ENCODE measurements around the gene MMP24OS. TPM values are rescaled to one million over a fixed set of nuclear protein-coding genes. Genes with fewer than 3 reads are reported as not detected.

MMP24OS gene
- total RNA-seq (1 to 10 TPM; 5.2 to 5.4 TPM), polyA plus RNA-seq (10 to 100 TPM; 15.2 to 16.0 TPM)

DNA sequence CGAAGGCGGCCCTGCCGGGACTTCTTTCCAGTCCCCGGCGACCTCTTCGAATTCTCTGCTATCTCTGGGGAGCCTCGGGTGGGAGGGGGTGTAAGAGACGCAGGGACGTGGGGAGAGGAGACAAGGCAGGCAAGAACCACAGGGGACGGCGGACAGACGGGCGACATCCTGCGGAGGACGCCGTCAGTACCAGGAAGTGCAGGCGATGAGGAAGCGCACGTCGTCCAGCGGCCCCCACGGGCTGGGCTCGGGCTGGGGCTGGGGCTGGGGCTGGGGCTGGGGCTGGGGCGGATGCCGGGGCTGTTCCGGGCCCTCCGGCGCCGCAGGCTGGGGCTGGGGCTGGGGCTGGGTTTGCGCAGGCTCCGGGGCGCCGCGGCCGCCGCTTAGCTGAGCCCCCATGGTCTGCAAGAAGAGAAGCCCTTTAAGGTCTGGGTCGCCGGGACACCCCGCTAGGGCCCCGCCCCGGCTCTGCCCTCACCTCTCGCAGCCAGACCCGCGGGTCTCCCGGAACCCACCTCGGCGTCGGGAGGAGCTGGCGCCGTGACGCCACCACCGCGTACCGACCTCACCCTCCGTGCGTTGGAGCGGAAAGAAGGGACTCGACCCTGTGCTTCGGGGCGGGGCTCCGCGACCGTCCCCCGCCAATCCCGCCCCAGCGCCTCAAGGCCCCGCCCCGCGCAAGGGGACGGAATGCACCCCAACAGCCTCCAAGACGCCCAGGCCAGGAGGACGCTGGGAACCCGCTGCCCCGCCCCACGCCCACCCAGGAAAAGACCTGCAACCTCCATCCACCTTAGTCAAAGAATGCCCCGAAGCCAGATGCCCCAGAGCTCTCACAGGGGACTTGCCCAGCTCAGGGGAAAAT is at the start of gene MMP24OS:
Gene MMP24OS, minus strand, starts transcription at position 592 of the 865 bp plus-strand sequence. Its CDS starts 193 bp downstream, at position 399.
- H3K36me3 ChIP-seq (ENCODE audit: control insufficient read depth in 4 of 4, insufficient read depth in 3 of 4, low read depth in 1 of 4, low read length in 3 of 4) = peaks cover 13 to 28% (median 23%) of the 10 kb centered on the region in 4 donors
- H3K4me1 ChIP-seq (ENCODE audit: control insufficient read depth in 4 of 4, insufficient read depth in 4 of 4, low read length in 3 of 4) = peaks cover 0 to 14% (median 7%) of the 10 kb centered on the region in 4 donors
- no peaks in the 10 kb centered on the region for H3K27me3 ChIP-seq (ENCODE audit: control insufficient read depth in 4 of 4, insufficient read depth in 4 of 4, low read length in 3 of 4)
- under 1% methylated on average over 76 of the region's 76 CpGs for WGBS
- peak within 1 kb of the TSS; percentile 90 to 91 for H3K27ac ChIP-seq (ENCODE audit: low read depth in 1 of 2, low read length in 2 of 2)
- peak; percentile 87 for DNase-seq (ENCODE audit: low spot score)
- peak within 1 kb of the TSS; percentile 72 to 94 for H3K9ac ChIP-seq (ENCODE audit: low read depth in 1 of 2, low read length in 2 of 2)
- no peaks in the 10 kb centered on the region for H3K9me3 ChIP-seq (ENCODE audit: control insufficient read depth in 4 of 4, low read length in 3 of 4)
- TF ChIP-seq, protein P1, sequence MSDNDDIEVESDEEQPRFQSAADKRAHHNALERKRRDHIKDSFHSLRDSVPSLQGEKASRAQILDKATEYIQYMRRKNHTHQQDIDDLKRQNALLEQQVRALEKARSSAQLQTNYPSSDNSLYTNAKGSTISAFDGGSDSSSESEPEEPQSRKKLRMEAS (IDR thresholded peaks at IDR 0.05) = no peak
- TF ChIP-seq, protein P2, sequence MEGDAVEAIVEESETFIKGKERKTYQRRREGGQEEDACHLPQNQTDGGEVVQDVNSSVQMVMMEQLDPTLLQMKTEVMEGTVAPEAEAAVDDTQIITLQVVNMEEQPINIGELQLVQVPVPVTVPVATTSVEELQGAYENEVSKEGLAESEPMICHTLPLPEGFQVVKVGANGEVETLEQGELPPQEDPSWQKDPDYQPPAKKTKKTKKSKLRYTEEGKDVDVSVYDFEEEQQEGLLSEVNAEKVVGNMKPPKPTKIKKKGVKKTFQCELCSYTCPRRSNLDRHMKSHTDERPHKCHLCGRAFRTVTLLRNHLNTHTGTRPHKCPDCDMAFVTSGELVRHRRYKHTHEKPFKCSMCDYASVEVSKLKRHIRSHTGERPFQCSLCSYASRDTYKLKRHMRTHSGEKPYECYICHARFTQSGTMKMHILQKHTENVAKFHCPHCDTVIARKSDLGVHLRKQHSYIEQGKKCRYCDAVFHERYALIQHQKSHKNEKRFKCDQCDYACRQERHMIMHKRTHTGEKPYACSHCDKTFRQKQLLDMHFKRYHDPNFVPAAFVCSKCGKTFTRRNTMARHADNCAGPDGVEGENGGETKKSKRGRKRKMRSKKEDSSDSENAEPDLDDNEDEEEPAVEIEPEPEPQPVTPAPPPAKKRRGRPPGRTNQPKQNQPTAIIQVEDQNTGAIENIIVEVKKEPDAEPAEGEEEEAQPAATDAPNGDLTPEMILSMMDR (IDR thresholded peaks at IDR 0.05; ENCODE audit: low read depth, low read length, missing input control) = no peak
- peak in 1 of 2 donors; percentile 16 for TF ChIP-seq RAD21 (IDR thresholded peaks at IDR 0.05)
- no peak for TF ChIP-seq HNF4G (IDR thresholded peaks at IDR 0.05)
- no peak for TF ChIP-seq EGR1 (IDR thresholded peaks at IDR 0.05; ENCODE audit: low read depth in 2 of 2)
- TF ChIP-seq NR2F2 (IDR thresholded peaks at IDR 0.05) = peak; percentile 26
- TF ChIP-seq TAF1 (conservative IDR thresholded peaks at IDR 0.05) = peak; percentile 59
- TF ChIP-seq, protein P3, sequence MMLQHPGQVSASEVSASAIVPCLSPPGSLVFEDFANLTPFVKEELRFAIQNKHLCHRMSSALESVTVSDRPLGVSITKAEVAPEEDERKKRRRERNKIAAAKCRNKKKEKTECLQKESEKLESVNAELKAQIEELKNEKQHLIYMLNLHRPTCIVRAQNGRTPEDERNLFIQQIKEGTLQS (IDR thresholded peaks at IDR 0.05) = no peak
- TF ChIP-seq, protein P4, sequence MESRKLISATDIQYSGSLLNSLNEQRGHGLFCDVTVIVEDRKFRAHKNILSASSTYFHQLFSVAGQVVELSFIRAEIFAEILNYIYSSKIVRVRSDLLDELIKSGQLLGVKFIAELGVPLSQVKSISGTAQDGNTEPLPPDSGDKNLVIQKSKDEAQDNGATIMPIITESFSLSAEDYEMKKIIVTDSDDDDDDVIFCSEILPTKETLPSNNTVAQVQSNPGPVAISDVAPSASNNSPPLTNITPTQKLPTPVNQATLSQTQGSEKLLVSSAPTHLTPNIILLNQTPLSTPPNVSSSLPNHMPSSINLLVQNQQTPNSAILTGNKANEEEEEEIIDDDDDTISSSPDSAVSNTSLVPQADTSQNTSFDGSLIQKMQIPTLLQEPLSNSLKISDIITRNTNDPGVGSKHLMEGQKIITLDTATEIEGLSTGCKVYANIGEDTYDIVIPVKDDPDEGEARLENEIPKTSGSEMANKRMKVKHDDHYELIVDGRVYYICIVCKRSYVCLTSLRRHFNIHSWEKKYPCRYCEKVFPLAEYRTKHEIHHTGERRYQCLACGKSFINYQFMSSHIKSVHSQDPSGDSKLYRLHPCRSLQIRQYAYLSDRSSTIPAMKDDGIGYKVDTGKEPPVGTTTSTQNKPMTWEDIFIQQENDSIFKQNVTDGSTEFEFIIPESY (IDR thresholded peaks at IDR 0.05) = no peak
- TF ChIP-seq SP1 (IDR thresholded peaks at IDR 0.05) = peak; percentile 65
- TF ChIP-seq, protein P5, sequence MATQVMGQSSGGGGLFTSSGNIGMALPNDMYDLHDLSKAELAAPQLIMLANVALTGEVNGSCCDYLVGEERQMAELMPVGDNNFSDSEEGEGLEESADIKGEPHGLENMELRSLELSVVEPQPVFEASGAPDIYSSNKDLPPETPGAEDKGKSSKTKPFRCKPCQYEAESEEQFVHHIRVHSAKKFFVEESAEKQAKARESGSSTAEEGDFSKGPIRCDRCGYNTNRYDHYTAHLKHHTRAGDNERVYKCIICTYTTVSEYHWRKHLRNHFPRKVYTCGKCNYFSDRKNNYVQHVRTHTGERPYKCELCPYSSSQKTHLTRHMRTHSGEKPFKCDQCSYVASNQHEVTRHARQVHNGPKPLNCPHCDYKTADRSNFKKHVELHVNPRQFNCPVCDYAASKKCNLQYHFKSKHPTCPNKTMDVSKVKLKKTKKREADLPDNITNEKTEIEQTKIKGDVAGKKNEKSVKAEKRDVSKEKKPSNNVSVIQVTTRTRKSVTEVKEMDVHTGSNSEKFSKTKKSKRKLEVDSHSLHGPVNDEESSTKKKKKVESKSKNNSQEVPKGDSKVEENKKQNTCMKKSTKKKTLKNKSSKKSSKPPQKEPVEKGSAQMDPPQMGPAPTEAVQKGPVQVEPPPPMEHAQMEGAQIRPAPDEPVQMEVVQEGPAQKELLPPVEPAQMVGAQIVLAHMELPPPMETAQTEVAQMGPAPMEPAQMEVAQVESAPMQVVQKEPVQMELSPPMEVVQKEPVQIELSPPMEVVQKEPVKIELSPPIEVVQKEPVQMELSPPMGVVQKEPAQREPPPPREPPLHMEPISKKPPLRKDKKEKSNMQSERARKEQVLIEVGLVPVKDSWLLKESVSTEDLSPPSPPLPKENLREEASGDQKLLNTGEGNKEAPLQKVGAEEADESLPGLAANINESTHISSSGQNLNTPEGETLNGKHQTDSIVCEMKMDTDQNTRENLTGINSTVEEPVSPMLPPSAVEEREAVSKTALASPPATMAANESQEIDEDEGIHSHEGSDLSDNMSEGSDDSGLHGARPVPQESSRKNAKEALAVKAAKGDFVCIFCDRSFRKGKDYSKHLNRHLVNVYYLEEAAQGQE (IDR thresholded peaks at IDR 0.05) = peak; percentile 51
- peak in 1 of 2 donors; percentile 17 for TF ChIP-seq RXRA (IDR thresholded peaks at IDR 0.05)
- no peak for TF ChIP-seq YY1 (IDR thresholded peaks at IDR 0.05)
- peak in 1 of 2 donors; percentile 27 for TF ChIP-seq HNF4A (conservative IDR thresholded peaks at IDR 0.05)
- TF ChIP-seq FOXA1 (IDR thresholded peaks at IDR 0.05) = no peak
- no peak for TF ChIP-seq FOXA2 (IDR thresholded peaks at IDR 0.05)
- peak in 1 of 2 donors; percentile 16 for TF ChIP-seq JUND (IDR thresholded peaks at IDR 0.05)
- TF ChIP-seq GABPA (IDR thresholded peaks at IDR 0.05 in 1 of 2, conservative IDR thresholded peaks at IDR 0.05 in 1 of 2) = peak in 1 of 2 donors; percentile 45
- peak within 1 kb of the TSS; percentile 82 to 89 (median 87) for H3K4me3 ChIP-seq (ENCODE audit: low read depth in 1 of 3, low read length in 3 of 3)
